ENCODE data around the gene STRIP2.
"Not testable (repeated sequence)": the region's sequence is repeated elsewhere in the genome, so short reads cannot be mapped to it uniquely, and the experiment has no call there.

Gene STRIP2

DNA sequence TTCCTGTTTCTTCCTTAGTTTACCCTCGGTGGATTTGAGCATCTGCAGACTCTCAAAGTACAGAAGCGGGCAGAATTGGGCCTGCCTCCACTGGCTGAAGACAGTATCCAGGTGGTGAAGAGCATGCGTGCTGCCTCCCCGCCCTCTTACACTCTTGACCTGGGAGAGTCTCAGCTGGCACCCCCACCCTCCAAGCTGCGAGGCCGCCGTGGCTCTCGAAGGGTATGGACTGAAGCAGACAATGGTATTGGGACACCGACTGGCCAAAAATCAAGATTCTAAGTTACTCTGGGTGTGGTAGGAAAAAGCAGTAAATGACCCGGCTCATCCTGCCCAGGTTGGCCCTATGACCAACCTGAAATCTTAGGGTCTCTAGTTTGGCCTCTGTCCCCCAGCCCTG is 22.2 kb downstream of the STRIP2 start:
- no peak for DNase-seq

DNA sequence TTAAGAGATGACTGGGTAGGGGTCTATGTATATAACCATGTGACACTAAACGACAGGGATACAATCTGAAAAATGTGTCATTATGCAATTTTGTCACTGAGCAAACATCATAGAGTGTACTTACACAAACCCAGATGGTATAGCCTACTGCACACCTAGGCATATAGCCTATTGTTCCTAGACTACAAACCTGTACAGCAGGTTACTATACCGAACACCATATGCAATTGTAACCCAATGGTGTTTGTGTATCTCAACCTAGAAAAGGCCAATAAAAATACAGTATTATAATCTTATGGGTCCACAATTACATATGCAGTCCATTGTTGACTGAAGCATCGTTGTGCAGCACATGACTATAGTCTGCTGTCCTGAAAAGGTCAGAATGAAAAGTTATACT is 22.9 kb downstream of the STRIP2 start:
- DNase-seq: no peak

DNA sequence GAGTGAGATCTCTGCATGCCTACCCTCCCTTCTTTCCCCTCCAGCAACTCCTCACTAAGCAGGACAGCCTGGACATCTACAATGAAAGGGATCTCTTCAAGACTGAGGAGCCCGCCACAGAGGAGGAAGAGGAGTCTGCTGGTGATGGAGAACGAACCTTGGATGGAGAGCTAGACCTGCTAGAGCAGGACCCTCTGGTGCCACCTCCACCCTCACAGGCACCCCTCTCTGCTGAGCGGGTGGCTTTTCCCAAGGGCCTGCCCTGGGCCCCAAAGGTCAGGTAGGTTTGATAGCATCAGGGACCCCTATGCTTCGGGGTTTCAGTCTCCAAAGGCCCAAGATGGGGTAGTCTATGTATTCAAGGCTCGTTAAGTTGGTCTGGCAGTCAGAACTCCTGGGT is 23.9 kb downstream of the STRIP2 start:
- no peak for DNase-seq

DNA sequence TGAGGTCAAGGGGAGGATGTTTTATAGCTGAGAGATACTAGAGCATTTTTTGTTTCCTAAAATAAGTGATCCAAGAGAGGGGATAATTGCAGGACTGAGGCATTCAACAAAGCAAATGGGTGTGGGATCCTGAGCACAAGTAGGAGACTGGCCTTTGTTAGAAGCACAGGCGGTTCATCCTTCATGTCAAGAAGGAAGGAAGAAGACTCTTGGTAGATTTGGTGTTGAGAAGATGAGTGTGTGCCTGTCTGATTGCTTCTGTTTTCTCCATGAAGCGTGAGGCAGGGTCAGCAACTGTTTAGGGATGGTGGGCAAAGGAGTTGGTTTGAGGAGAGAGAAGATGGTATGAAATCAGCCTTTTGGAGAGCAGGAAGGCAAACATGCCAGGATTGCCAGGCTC is 27.6 kb downstream of the STRIP2 start:
- no peak for DNase-seq

DNA sequence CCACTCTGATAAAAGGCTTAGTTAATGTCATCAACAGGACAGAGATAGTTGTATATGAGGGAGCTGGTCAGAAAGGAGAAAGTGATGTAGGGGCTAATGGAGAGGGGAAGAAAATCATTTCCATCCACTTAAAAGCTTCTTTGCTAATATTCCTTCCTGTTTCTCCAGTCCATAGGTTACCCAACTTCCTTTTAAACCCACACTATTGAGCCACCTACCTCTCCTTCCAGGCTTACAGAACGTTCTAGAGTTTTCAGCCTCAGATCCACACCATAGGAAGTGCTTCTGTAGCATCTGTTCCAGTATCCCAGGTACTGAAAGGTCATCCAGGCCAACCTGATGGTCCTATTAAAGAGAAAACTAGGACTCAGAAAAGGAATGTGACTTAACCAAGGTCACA is 28.2 kb downstream of the STRIP2 start:
- DNase-seq: no peak

DNA sequence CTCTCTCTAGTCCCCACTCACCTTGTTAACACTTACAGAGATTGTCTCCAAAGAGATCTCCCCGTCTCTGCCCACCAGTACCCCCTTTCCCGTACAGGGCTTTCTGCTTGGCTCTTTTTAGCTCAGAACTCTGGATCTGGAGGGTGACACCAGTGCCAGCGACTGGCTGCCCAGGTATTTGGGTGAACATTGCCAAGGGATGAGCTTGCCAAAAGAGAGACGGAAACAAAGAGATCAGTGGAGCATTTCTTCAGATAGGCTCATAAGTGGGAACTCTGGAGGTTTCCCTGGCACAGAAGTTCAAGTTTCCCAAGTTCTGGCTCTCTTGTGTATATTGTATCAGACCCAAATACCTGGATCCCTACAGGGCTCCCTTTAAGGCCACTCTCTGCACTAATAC is 30.0 kb downstream of the STRIP2 start:
- no peak for DNase-seq

DNA sequence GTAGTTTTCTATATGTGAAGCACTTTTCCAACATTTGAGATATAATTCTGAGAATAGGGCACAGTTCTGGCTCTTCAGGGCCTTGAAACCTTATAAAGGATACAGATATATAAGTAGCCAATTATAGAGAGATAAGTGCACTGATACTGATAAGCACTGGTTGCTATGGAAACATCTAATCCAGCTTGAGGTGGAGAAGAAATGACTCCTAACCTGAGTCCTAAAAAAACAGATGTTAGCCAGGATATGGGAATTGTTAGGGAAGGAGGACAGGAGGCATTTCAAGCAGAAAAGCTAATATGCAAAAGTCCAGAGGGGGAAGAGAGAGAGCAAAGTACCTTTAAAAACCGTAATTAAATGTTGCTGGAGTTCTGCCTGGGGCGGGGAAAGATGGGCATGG is 30.8 kb downstream of the STRIP2 start:
- no peak for DNase-seq

DNA sequence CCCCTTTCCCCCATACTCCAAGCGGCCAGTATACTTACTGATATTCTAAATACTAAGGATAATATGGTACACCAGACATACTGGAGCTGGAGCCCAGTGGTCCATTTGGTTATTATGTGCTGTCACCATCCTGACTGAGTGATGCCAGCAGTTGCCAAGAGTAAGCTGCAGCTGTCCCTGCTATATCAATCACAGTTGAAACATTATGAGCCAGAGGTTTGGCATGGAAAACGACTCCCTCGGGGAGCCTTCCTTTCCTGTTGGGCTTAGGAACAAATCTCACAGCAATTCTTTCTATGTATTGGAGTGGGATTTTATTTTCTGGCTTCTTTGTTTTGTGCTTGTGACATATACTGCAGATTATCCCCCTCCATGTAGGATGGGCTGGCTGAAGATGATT is 32.6 kb downstream of the STRIP2 start:
- DNase-seq: no peak

DNA sequence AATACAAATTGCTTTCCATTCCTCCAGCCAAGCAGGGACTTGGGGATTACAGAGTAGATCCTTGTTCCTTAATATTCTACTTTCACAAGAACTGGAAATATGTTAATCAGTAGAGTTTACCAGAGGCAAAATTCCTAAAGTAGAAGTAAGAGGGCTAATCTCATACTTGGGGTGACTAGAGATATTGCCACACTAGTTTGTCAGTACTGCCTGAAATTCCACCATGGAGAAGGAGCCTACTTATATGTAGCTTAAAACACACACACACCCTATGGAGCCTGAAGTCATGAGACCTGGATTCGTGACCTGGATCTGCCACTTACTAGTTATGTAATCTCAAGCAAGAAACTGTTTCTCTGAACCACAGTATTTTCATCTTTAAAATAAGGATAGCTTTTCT is 33.9 kb downstream of the STRIP2 start:
- DNase-seq: no peak

DNA sequence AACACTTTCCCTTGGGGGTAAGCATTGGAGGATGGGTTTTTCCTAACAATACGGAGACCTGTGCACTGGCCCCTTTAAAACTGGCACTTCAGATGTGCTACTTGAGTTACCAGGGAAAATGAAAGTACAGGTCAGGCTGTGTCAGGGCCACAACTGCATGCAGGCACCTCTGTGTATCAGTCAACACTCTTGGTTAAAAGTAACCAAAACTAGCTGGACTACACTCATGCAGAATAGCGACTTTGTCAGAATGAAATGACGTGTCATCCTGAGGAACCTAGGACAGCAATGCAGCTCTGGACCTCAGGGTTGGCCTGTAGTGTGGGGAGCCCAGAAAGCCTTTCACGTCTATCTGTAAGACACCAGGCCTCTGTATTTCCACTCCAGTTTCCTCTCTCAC is 34.3 kb downstream of the STRIP2 start:
- no peak for DNase-seq

DNA sequence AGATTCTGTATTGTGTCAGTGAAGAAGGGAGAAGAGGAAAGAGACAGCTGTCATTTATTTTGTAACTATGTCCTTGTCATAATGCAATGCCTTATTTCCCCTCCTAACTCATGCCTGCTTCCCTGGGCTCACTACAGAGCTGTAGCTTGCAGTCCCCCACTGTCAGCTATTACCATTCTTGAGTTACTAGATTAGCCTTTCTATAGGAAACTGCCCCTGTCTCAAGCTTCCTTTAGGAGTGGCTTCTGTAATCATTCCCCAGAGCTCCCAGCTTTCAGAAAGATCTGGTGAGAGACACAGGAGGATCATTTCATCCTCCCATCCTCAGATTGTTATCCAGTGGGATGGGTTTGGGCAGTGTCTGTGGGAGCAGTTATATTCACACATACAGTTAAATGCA is 35.7 kb downstream of the STRIP2 start:
- DNase-seq: no peak

DNA sequence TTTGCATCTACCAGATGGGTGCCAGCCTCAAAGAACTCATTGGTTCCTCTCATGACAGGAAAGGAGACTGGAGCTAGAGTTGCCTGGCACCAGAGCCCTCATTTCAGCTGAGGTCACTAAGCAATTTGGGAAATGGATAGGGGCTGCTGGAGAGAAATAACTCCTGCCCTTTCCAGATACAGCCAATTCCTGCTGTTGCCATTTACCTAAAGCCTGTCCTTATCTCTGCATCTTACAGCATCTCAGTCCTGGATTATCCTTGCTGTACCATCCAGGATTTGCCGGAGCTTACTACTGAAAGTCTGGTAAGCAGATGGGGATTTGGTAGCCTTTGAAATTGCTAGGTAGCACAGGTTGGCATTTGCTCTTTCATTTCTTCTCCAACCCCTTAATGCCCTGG is 36.2 kb downstream of the STRIP2 start:
- DNase-seq: no peak

DNA sequence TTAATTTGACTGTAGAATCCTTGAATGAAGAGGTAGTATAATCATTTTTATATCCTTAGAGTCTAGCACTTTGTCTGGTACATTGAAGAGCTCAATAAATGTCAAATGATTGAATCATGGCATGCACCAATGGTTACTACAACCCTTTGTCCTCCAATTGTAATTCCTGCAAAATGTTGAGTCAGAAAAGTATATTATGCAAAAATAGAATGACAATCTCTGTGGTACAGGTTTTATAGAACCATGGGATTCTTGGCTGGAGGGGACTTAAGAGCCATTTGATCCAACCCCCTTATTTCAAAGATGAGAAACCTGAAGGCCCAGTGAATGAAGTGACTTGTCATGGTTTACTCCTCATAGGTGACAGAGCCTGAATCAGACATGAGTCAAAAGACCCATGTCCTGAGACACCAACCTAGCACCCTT is 37.2 kb downstream of the STRIP2 start:
- DNase-seq: no peak

DNA sequence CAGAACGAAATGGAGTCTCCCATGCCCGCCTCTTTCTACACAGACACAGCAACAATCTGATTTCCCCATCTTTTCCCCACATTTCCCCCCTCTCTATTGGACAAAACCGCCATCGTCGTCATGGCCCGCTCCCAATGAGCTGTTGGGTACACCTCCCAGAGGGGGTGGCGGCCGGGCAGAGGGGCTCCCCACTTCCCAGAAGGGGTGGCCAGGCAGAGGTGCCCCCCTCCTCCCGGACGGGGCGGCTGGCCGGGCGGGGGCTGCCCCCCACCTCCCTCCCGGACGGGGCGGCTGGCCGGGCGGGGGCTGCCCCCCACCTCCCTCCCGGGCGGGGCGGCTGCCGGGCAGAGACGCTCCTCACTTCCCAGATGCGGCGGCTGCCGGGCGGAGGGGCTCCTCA is 41.7 kb downstream of the STRIP2 start:
- DNase-seq: not testable (repeated sequence)

DNA sequence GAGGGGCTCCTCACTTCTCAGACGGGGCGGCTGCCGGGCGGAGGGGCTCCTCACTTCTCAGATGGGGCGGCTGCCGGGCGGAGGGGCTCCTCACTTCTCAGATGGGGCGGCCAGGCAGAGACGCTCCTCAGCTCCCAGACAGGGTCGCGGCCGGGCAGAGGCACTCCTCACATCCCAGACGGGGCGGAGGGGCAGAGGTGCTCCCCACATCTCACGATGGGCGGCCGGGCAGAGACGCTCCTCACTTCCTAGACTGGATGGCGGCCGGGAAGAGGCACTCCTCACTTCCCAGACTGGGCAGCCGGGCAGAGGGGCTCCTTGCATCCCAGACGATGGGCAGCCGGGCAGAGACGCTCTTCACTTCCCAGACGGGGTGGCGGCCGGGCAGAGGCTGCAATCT is 42.2 kb downstream of the STRIP2 start:
- not testable (repeated sequence) for DNase-seq

DNA sequence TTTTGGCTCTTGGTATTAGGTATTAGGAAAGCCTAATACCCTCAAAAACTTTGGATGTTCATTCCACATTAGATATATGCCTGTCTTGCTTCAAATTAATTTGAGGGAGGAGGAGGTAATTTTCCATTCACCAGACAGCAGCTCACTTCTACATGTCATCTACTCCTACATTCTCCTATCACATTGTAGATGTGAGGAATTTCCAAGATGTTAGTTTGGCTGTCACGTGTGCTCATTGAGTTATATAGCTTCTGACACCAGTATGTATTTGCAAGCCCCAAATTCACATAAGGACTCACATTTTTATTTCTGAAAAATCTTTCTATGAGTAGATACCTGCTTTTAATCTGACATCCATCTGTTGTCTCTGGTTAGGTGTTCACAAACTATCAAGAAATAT is 45.6 kb downstream of the STRIP2 start:
- no peak for DNase-seq

DNA sequence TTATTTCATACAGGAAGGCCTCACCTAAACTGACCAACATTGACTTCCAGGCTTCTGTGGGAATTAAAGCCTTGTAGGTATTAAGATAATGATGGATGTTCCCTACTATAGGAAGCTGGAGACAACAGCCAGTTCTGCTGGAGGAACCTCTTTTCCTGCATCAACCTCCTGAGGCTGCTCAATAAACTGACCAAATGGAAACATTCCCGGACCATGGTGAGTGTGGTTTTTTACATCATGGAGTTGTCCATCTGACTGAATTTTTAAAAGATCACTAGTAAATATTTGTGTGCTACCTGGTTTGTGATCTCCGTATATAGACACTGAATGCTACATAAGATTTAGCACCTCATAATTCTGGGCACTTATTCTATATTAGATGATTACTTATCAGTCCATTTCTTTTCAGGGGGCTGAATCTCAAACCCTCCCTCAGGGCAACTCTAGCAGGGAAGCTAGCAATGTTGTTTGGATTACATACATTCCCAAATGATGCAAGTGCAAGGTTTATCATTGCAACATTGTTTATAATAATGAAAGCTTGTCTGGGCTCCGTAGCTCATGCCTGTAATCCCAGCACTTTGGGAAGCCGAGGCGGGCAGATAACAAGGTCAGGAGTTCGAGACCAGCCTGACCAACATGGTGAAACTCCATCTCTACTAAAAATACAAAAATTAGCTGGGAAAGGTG is 46.6 kb downstream of the STRIP2 start:
- DNase-seq: no peak

DNA sequence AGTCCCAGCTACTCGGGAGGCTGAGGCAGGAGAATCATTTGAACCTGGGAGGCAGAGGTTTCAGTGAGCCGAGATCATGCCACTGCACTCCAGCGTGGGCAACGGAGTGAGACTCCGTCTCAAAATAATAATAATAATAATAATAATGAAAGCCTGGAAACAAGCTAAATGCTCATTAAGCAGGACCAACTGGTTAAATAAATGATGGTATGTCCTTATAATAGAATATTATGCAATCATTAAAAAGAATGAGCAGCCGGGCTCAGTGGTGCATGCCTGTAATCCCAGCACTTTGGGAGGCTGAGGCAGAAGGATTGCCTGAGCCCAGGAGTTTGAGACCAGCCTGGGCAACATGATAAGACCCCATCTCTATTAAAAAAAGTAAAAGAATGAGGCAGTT is 47.1 kb downstream of the STRIP2 start:
- DNase-seq: not testable (repeated sequence)

DNA sequence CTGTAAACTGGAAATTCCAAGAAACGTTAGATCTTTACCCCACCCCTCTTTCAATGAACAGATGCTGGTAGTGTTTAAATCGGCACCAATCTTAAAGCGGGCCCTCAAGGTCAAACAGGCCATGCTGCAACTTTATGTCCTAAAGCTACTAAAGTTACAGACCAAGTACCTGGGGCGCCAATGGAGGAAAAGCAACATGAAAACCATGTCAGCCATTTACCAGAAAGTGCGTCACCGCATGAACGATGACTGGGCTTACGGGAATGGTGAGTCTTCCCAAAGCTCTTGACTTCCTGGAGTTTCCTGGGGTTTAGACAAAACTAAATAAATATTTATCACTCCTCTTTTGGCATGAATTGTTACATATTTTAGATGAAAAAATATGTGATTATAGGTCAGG is 48.5 kb downstream of the STRIP2 start:
- no peak for DNase-seq

DNA sequence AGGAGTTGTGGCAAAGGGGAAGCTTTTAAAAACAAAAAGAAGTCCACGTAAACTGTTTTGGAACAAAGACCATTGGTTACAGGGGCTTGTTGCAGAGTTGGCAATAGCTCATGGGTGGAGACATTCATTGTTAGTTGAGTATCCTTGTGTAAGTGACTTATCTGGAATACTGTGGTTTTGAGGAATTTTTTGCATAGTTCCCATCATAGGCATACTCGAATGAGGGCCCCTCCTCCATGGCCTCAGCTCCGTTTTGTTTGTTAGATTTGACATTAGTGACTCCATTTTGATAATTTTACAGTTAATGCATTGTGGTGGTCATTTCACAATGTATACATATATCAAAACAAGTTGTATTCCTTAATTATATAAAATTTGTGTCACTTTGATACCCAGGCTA is 55.3 kb downstream of the STRIP2 start:
- DNase-seq: no peak

DNA sequence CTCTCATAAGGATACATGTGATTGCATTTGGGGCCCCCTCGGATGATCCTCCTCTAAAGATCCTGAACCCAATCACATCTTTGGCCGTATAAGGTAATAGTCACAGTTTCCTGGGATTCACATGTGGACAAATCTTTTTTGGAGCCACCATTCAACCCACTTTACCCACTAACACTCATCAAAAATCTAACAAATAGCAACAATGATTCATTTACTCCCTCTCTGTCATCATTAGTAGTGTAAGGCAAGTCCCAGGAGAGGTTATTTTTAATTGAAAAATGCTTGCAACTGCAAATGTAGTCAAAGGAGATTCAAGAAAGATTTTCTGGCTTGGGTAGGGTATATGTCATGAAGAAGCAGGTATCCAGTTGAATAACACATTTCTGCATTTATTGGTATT is 58.2 kb downstream of the STRIP2 start:
- DNase-seq: no peak

DNA sequence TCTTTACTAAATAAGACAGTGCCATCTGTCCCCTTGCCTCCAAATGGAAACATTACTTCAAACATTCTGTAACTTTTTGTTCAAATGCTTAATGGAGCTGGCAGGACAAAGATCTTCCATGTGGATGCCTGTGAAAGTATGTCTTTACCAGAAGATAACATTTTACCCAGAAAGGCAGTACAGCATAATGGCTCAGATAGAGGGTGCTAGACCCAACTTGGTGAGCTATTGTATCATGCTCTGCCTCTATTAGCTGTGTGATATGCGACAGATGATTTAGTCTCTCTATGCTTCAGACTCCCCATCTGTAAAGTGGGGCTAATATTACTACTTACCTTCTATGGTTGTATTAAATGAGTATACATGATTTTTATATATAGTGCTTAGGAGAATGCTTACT is 59.3 kb downstream of the STRIP2 start:
- DNase-seq: no peak

DNA sequence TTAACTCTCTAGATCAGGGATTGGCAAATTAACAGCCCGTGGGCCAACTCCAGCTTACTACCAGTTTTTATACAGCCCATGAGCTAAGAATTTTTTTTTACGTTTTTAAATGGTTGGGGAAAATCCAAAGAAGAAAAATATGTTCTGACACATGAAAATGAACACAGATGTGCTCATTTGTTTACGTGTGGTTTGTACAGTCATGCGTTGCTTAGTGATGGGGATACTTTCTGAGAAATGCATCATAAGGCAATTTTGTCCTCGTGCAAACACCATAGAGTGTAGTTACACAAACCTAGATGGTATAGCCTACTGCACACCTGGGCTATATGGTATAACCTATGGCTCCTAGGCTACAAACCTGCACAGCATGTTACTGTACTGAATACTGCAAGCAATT is 59.8 kb downstream of the STRIP2 start:
- DNase-seq: no peak

DNA sequence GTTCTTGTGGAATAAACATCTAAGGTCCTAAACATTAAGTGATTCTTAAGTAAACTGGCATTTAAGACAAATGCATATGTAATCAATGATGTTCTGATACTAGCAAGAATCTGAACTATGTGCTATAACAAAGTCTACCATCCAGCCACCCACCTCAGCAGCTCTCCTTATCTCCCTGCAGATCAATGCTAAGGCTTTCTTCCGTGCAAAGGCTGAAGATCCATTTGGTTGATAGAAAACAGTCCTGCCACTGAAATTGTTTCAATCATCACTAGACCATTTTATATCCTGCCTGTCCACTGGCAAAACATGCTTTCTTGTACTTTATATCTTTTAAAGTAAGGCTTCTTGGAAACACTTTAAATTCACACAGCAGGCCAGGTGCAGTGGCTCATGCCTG is 61.8 kb downstream of the STRIP2 start:
- no peak for DNase-seq

DNA sequence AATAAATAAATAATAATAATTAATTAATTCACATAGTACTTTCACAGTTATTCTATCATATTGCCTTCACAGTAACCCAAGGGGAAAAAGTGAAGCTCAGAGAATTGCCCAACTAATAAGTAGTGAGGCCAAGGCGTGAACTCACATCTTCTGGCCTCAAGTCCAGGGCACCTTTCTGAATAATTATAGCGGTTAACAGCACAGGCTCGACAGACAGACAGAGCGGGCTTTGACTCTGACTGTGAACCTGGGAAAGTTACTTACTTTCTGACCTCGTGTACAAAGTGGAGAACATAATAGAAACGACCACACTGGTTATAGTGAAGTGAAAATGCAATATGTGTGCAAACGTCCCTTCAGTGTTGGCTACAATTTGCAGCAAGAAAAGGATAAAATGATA is 62.4 kb downstream of the STRIP2 start:
- no peak for DNase-seq

DNA sequence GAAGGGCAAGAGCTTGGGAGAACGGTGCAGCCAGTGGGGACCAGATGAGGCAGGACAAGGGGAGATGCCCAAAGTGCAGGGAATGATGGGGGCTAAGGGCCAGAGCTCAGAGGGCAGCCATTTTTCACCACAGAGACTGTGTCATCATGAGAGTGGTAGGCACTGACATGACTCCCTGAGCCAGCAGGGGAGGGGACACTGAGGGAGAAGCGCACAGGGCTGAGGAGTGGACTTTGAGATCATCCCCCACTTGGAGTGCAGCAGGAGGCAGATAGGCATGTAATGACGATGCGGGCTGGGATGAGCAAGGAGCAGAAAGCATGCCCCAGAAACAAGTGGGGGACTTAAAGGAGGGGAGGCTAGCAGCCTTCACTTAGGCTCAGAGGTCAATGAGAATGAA is 62.9 kb downstream of the STRIP2 start:
- no peak for DNase-seq

All from NCI-H187 (cell line).